GM18526 (cell line): ENCODE results near the gene CXCR5.

Source experiments
- POLR2A ChIP-seq: IDR thresholded peaks from 3 replicates; pipeline ENCODE4 v1.6.1; 2011; ENCODE audit not compliant: insufficient read length; ENCODE audit errors: extremely low read depth

The CXCR5 gene

GRCh38 chr11:118922745-118923627 lies 39.3 kb downstream of the CXCR5 start:
- no peak for TF ChIP-seq POLR2A

- TF ChIP-seq POLR2A = no peak
Measured at GRCh38 chr11:118923721-118924587, 40.3 kb downstream of the CXCR5 start.

- TF ChIP-seq POLR2A = no peak
Measured at GRCh38 chr11:118924591-118925585, 41.2 kb downstream of the CXCR5 start.

DNA sequence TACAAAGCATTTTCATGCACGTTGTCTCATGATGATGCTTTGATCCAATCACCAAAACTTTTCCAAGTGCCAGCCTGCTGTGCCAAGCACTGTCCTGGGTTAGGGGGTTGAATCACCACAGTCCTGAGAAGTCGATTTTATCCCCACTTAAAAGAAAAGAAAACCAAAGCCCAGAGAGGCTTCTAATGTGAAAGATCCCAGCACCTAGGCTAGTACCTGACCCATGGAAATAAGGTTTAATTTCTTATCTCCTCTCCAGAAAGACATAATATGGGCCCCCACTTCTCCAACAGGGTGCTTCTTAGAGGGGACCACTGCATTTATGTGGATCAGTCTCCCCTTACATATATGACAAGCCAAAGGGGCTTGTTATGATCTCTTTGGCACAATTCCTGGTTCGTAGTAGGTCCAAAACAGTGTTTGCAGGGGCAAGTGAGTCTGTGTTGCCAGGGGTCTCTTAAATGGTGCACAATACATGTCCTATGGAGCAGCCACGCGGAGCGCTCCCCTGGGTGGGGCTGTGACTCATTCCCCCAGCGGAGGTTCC lies 43.9 kb downstream of the CXCR5 start:
- no peak for TF ChIP-seq POLR2A

- TF ChIP-seq POLR2A = peak; percentile 23
Measured at GRCh38 chr11:118928101-118928869, 44.6 kb downstream of the CXCR5 start.

DNA sequence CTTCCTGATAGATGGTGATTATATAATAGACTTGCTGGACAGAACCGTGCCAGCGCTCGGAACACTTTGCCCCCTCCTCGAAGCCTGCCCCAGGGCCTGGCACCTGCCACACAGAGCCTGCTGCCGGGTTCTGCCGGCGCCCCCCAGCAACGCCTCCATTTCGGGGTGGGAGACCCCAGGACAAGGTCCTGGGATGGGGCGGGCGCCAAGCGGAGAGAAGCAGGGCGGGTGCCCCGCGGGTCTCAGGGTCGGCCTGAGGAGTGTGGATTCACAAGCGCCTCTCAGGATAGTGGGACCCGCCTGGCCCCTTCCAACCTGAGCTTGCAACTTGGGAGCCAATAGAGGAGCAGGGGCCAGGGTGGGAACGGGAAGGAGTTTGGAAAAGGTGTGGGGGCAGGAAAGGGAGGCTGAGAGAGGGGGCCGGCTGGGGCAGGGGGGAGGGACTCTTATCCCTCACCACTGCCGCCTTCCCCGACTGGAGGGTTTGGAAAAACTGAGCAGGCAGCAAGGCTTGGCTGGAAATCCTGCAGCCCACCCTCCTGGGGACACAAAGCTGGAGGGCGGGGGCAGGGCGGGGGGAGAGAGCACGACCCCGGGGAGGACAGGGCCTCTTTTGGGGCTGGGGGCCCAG lies 45.3 kb downstream of the CXCR5 start:
- no peak for TF ChIP-seq POLR2A

DNA sequence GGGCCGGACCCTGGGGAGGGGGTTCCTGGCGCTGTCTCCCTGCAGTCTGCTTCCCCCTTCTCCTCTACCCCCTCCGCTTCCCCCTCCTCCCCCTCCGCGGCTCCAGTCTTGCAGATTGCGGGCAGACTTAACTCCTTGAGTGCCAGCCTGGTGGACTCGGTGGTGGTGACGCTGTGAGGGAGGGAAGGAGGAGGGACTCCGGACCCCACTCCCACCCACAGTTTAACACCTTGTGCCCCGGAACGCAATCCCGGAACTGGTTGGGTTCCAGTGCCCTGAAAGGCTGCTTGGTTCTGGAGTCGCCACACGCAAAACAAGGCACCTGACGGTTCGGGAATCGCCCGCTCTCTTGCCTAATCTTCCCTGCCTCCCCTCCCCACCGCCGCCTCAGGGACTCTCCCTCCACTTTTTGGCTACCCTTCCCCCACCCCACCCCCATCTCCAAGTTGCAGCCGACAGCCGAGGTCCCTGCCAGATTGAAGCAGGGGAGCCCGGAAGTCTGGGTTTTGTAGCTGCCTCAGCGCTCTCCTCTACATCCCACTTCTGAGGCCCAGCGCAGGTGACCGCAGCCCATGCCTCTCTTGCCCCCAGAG lies 45.9 kb downstream of the CXCR5 start:
- no peak for TF ChIP-seq POLR2A

- no peak for TF ChIP-seq POLR2A
Measured at GRCh38 chr11:118930094-118930712, 46.5 kb downstream of the CXCR5 start.

DNA sequence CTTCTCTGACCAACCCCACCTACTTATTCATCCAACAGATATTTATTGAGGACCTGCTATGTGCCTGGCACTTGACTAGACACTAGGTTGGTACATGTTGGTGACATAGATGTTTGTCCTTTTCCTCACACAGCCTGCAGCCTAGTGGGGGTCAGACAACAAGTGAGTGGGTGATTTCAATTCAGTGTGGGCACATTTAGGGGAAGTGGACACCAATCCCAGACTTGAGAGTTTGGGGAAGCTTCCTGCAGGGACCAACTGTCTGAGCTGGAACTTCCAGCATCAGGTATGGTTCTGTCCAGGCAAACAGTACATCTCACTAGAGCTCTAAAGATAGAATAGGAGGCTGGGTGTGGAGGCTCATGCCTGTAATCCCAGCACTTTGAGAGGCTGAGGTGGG lies 47.9 kb downstream of the CXCR5 start:
- TF ChIP-seq POLR2A = no peak

GRCh38 chr11:118933486-118933885 lies 49.8 kb downstream of the CXCR5 start:
- TF ChIP-seq POLR2A = no peak

DNA sequence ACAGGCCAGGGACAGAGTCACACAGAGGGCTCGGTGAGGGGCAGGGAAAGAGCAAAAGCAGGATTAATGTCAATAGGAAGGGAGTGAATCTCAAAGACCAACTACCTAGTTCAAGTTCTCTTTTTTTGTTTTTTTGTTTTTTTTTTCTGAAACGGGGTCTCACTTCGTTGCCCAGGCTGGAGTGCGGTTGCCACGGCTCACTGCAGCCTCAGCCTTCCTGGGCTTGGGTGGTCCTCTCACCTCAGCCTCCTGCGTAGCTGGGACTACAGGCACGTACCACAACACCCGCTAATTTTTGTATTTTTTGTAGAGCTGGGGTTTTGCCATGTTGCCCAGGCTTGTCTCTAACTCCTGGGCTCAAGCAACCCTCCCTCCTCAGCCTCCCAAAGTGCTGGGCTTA lies 51.7 kb downstream of the CXCR5 start:
- TF ChIP-seq POLR2A = no peak
